ENCODE data around the gene TMC5. TPM values are rescaled to one million over a fixed set of nuclear protein-coding genes. Genes with fewer than 3 reads are reported as not detected.

Gene TMC5
- total RNA-seq, 6 donors from 2014 or later = 37.1 to 99.5 (median 62.4) TPM

DNA sequence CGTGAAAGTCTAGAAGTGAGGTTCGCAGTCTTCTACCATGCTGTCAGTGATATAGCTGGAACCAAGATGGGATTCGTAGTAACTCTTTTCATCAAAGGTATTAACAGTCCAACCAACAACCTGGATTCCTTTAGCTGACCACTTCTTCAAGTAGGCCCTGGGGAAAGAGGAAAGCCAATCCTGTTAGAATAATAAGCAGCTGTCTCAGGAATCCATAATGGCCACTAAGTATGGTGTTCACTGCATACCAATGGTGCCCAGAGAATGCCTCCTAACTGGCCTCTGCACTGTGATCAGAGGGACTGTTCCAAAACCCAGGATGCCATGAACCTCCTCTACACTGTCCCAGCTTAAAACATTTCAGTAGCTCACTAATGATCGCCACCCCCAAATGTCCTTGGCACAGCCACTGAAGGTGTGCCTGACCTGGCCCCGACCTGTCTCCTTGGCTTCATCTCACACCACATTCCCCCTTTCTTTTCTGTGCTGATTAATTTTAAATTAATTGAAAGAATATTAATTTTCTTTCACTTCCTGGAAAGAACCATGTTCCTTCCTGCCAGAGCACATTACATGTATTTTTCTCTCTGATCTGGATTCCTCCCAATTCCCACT is 85.9 kb downstream of the TMC5 start:
- 94 to 95% methylated on average over 5 of the region's 5 CpGs for WGBS, 2 donors
- no peak overlapping the region for H3K4me3 ChIP-seq
- H3K27ac ChIP-seq = no peak overlapping the region
- no peaks in the 10 kb centered on the region for H3K27me3 ChIP-seq
- no peak for TF ChIP-seq EP300 (IDR thresholded peaks at IDR 0.05)
- no peak for TF ChIP-seq POLR2A (IDR thresholded peaks at IDR 0.05)
- no peak for TF ChIP-seq POLR2AphosphoS5 (IDR thresholded peaks at IDR 0.05)
- TF ChIP-seq, protein P1, sequence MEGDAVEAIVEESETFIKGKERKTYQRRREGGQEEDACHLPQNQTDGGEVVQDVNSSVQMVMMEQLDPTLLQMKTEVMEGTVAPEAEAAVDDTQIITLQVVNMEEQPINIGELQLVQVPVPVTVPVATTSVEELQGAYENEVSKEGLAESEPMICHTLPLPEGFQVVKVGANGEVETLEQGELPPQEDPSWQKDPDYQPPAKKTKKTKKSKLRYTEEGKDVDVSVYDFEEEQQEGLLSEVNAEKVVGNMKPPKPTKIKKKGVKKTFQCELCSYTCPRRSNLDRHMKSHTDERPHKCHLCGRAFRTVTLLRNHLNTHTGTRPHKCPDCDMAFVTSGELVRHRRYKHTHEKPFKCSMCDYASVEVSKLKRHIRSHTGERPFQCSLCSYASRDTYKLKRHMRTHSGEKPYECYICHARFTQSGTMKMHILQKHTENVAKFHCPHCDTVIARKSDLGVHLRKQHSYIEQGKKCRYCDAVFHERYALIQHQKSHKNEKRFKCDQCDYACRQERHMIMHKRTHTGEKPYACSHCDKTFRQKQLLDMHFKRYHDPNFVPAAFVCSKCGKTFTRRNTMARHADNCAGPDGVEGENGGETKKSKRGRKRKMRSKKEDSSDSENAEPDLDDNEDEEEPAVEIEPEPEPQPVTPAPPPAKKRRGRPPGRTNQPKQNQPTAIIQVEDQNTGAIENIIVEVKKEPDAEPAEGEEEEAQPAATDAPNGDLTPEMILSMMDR (IDR thresholded peaks at IDR 0.05) = no peak
- peaks cover 17 to 98% (median 66%) of the 10 kb centered on the region in 4 donors for H3K36me3 ChIP-seq
- no peak for DNase-seq
- ATAC-seq (ENCODE audit: low FRiP score in 2 of 2) = no peak
- H3K9me3 ChIP-seq = no peaks in the 10 kb centered on the region
- peaks cover 0 to 5% (median 0%) of the 10 kb centered on the region in 4 donors for H3K4me1 ChIP-seq

DNA sequence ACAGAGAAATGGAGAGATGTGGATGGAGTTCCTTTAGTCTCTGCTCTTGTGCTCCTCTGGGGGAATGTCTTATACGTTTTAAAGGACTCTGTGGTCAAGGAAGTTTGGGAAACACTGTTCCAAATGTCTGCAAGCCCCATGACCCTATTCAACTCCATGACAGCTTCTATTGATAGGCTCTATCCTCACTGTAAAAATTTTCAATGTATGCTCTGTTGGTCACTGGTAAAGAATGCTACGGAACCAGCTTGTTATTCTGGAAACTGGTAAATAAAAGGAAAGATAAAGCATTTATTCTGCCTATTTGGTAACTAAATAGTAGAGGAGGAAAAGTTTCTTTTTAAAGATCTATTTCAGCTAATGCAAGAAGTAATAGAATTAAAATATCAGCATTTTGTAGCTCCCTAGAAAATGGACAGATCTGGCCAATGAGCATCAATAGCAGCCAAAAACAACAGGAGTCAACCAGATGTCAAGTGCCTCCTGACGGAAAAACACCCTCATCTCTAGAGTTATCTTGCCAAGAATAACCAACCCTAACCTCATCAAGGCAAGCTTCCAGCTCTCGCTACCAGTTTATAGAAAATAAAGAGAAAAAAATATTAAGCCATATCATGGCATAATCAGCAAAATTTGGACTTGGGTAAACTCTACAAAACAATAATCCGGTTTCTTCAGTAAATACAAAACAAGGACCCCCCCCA is 88.1 kb downstream of the TMC5 start:
- H3K4me3 ChIP-seq = no peak overlapping the region
- 61 to 68% methylated on average over 5 of the region's 5 CpGs for WGBS, 2 donors
- ATAC-seq (ENCODE audit: low FRiP score in 2 of 2) = no peak

DNA sequence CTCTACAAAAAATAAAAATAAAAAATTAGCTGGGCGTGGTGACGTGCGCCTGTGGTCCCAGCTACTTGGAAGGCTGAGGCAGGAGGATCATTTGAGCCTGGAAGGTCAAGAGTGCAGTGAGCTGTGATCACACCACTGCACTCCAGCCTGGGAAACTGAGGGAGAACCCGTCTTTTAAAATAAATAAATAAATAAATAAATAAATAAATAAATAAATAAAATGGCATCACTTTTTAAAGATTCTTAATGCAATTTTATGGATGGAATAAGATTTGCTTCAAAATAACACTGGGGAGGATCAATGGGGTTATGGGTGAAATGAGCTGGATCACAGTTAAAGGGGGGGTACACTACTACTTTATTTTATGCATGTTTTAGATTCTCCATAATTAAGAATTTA is 89.3 kb downstream of the TMC5 start:
- 96 to 97% methylated on average over 4 of the region's 4 CpGs for WGBS, 2 donors
- no peak for ATAC-seq (ENCODE audit: low FRiP score in 2 of 2)
- no peak overlapping the region for H3K4me3 ChIP-seq
- H3K9me3 ChIP-seq = no peaks in the 10 kb centered on the region
- no peaks in the 10 kb centered on the region for H3K27me3 ChIP-seq
- H3K36me3 ChIP-seq = peaks cover 13 to 94% (median 51%) of the 10 kb centered on the region in 4 donors
- H3K4me1 ChIP-seq = peaks cover 0 to 5% (median 0%) of the 10 kb centered on the region in 4 donors
- H3K27ac ChIP-seq = no peak overlapping the region
- TF ChIP-seq EP300 (IDR thresholded peaks at IDR 0.05) (no peak), POLR2AphosphoS5 (IDR thresholded peaks at IDR 0.05) (no peak), POLR2A (IDR thresholded peaks at IDR 0.05) (no peak)
- TF ChIP-seq, protein P1 (IDR thresholded peaks at IDR 0.05) = no peak
- DNase-seq = no peak

More for the DNA sequence above, 88.1 kb downstream of the TMC5 start:
- Histone ChIP-seq H3K9me3 (no peaks in the 10 kb centered on the region), H3K27me3 (no peaks in the 10 kb centered on the region), H3K4me1 (peaks cover 0 to 5% (median 0%) of the 10 kb centered on the region in 4 donors), H3K36me3 (peaks cover 15 to 100% (median 60%) of the 10 kb centered on the region in 4 donors), H3K27ac (no peak overlapping the region)
- DNase-seq = no peak
- no peak for TF ChIP-seq POLR2AphosphoS5 (IDR thresholded peaks at IDR 0.05)
- TF ChIP-seq EP300 (IDR thresholded peaks at IDR 0.05) = no peak
- TF ChIP-seq POLR2A (IDR thresholded peaks at IDR 0.05) = no peak
- TF ChIP-seq, protein P1 (IDR thresholded peaks at IDR 0.05) = no peak

DNA sequence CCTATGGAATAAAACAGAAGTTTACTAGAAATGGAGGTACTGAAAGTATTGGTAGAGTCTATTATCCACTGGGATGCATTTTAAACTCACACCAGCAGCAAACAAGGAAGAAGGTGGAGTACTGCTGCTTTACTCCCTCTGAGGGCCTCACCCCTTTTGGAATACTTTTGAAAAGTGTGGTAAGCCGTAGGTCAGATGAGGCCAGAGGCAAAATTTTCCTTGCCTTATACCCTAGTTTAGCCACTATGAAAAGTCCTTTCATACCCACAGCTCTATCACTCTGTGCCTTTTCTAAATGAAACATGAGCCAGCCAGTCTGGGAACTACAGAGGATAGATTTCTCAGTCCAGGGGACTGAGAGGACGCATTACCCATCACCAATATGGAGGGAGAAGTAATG is 90.2 kb downstream of the TMC5 start:
- H3K4me1 ChIP-seq = peaks cover 0 to 5% (median 0%) of the 10 kb centered on the region in 4 donors
- no peaks in the 10 kb centered on the region for H3K9me3 ChIP-seq
- no peaks in the 10 kb centered on the region for H3K27me3 ChIP-seq
- no peak for DNase-seq
- ATAC-seq (ENCODE audit: low FRiP score in 2 of 2) = no peak
- no peak overlapping the region for H3K4me3 ChIP-seq
- WGBS, 2 donors = 82 to 85% methylated on average over 2 of the region's 2 CpGs
- peaks cover 13 to 85% (median 43%) of the 10 kb centered on the region in 4 donors for H3K36me3 ChIP-seq
- H3K27ac ChIP-seq = no peak overlapping the region
- no peak for TF ChIP-seq EP300 (IDR thresholded peaks at IDR 0.05)
- no peak for TF ChIP-seq POLR2AphosphoS5 (IDR thresholded peaks at IDR 0.05)
- TF ChIP-seq, protein P1 (IDR thresholded peaks at IDR 0.05) = no peak
- no peak for TF ChIP-seq POLR2A (IDR thresholded peaks at IDR 0.05)

All from upper lobe of left lung (tissue), 6 donors.